Measurements from ENCODE around the gene KLHL9.
"Not testable (repeated sequence)": the region's sequence is repeated elsewhere in the genome, so short reads cannot be mapped to it uniquely, and the experiment has no call there.

GRCh38 chr9:21371467-21371866 lies 36.3 kb upstream of the KLHL9 start:
- TF ChIP-seq POLR2A, TAF1, SPI1 (IDR thresholded peaks at IDR 0.05; ENCODE audit: low read depth, low read length): not testable (repeated sequence)
